Measurements from ENCODE around the gene ST3GAL6.
"Not testable (repeated sequence)": the region's sequence is repeated elsewhere in the genome, so short reads cannot be mapped to it uniquely, and the experiment has no call there.

The ST3GAL6 gene

GRCh38 chr3:98829246-98829832, 66.2 kb downstream of the ST3GAL6 start:
- Histone ChIP-seq H3K23ac (ENCODE audit: low read depth, low read length, poor library complexity) (no peak overlapping the region), H3K27me3 (ENCODE audit: control insufficient read depth in 3 of 3, insufficient read depth in 3 of 3, low read depth in 1 of 3, low read length in 3 of 3) (no peaks in the 10 kb centered on the region), H3K27ac (replicated peaks; ENCODE audit: low read length) (no peak overlapping the region), H2BK15ac (ENCODE audit: low read length) (no peak overlapping the region), H3K4me2 (ENCODE audit: insufficient read depth, low read length, poor library complexity, severe bottlenecking) (no peak overlapping the region), H3K4me3 (ENCODE audit: low read length in 2 of 2) (no peak overlapping the region), H3K14ac (ENCODE audit: low read length) (no peak overlapping the region), H3K4me1 (ENCODE audit: control insufficient read depth in 2 of 2, insufficient read depth in 1 of 2, low read depth in 1 of 2, low read length in 2 of 2) (no peaks in the 10 kb centered on the region), H2BK5ac (ENCODE audit: low read length) (no peak overlapping the region), H3K9ac (ENCODE audit: low read depth, low read length, poor library complexity) (no peak overlapping the region), H4K91ac (ENCODE audit: low read depth, low read length, poor library complexity) (no peak overlapping the region), H3K18ac (ENCODE audit: low read length) (no peak overlapping the region), H3K4ac (ENCODE audit: low read length) (no peak overlapping the region), H2AFZ (ENCODE audit: low read length) (no peak overlapping the region), H2AK5ac (ENCODE audit: low read depth, low read length) (no peak overlapping the region), H2BK120ac (ENCODE audit: low read depth, low read length) (no peak overlapping the region), H4K8ac (ENCODE audit: low read depth, low read length) (no peak overlapping the region), H3K36me3 (replicated peaks in 1 of 2; ENCODE audit: control insufficient read depth in 2 of 2, insufficient read depth in 2 of 2, low read length in 2 of 2) (peaks cover 8 to 30% of the 10 kb centered on the region in 2 donors), H3K9me3 (replicated peaks in 1 of 2; ENCODE audit: control insufficient read depth in 2 of 2, insufficient read depth in 1 of 2, low read depth in 1 of 2, low read length in 2 of 2) (peaks cover 6 to 29% of the 10 kb centered on the region in 2 donors), H3K79me1 (ENCODE audit: low read depth, low read length) (peaks cover 2% of the 10 kb centered on the region), H2BK12ac (ENCODE audit: low read length) (no peak overlapping the region)
- DNase-seq (ENCODE audit: low spot score): no peak
- no CpG with 5 or more reads among the region's 1 CpG for WGBS, 2 donors (ENCODE audit: extremely low coverage in 2 of 2, insufficient read length in 2 of 2, insufficient replicate concordance in 1 of 2)

- WGBS, 2 donors (ENCODE audit: extremely low coverage in 2 of 2, insufficient read length in 2 of 2, insufficient replicate concordance in 1 of 2): no CpG with 5 or more reads among the region's 5 CpGs
- H3K4me2 ChIP-seq (ENCODE audit: insufficient read depth, low read length, poor library complexity, severe bottlenecking); H3K14ac ChIP-seq (ENCODE audit: low read length): not testable (repeated sequence)
Observed at GRCh38 chr3:98831060-98831459, 67.9 kb downstream of the ST3GAL6 start.

GRCh38 chr3:98839846-98840245, 76.7 kb downstream of the ST3GAL6 start:
- Histone ChIP-seq H3K36me3 (replicated peaks in 1 of 2; ENCODE audit: control insufficient read depth in 2 of 2, insufficient read depth in 2 of 2, low read length in 2 of 2) (peaks cover 6 to 33% of the 10 kb centered on the region in 2 donors), H2BK5ac (ENCODE audit: low read length) (no peak overlapping the region), H4K91ac (ENCODE audit: low read depth, low read length, poor library complexity) (no peak overlapping the region), H3K9me3 (replicated peaks in 1 of 2; ENCODE audit: control insufficient read depth in 2 of 2, insufficient read depth in 1 of 2, low read depth in 1 of 2, low read length in 2 of 2) (peaks cover 1 to 11% of the 10 kb centered on the region in 2 donors), H3K14ac (ENCODE audit: low read length) (no peak overlapping the region), H2AK5ac (ENCODE audit: low read depth, low read length) (no peak overlapping the region), H3K4me3 (ENCODE audit: low read length in 2 of 2) (no peak overlapping the region), H3K18ac (ENCODE audit: low read length) (no peak overlapping the region), H4K8ac (ENCODE audit: low read depth, low read length) (no peak overlapping the region), H3K27me3 (ENCODE audit: control insufficient read depth in 3 of 3, insufficient read depth in 3 of 3, low read depth in 1 of 3, low read length in 3 of 3) (no peaks in the 10 kb centered on the region), H3K4me1 (ENCODE audit: control insufficient read depth in 2 of 2, insufficient read depth in 1 of 2, low read depth in 1 of 2, low read length in 2 of 2) (no peaks in the 10 kb centered on the region), H2BK120ac (ENCODE audit: low read depth, low read length) (no peak overlapping the region), H2BK12ac (ENCODE audit: low read length) (no peak overlapping the region), H2BK15ac (ENCODE audit: low read length) (no peak overlapping the region), H3K27ac (replicated peaks; ENCODE audit: low read length) (no peak overlapping the region), H3K79me1 (ENCODE audit: low read depth, low read length) (peaks cover 2% of the 10 kb centered on the region), H3K9ac (ENCODE audit: low read depth, low read length, poor library complexity) (no peak overlapping the region), H2AFZ (ENCODE audit: low read length) (no peak overlapping the region), H3K23ac (ENCODE audit: low read depth, low read length, poor library complexity) (no peak overlapping the region), H3K4me2 (ENCODE audit: insufficient read depth, low read length, poor library complexity, severe bottlenecking) (no peak overlapping the region), H3K4ac (ENCODE audit: low read length) (no peak overlapping the region)
- no peak for DNase-seq (ENCODE audit: low spot score)
- no CpG with 5 or more reads among the region's 3 CpGs for WGBS, 2 donors (ENCODE audit: extremely low coverage in 2 of 2, insufficient read length in 2 of 2, insufficient replicate concordance in 1 of 2)

More at GRCh38 chr3:98831060-98831459, 67.9 kb downstream of the ST3GAL6 start:
- H3K9ac ChIP-seq (ENCODE audit: low read depth, low read length, poor library complexity); H3K27ac ChIP-seq (replicated peaks; ENCODE audit: low read length); H2BK5ac ChIP-seq (ENCODE audit: low read length); H4K91ac ChIP-seq (ENCODE audit: low read depth, low read length, poor library complexity); H2BK120ac ChIP-seq (ENCODE audit: low read depth, low read length); H4K8ac ChIP-seq (ENCODE audit: low read depth, low read length); H2BK15ac ChIP-seq (ENCODE audit: low read length); H3K4me3 ChIP-seq (ENCODE audit: low read length in 2 of 2); H2BK12ac ChIP-seq (ENCODE audit: low read length); H3K79me1 ChIP-seq (ENCODE audit: low read depth, low read length); H3K18ac ChIP-seq (ENCODE audit: low read length); H3K23ac ChIP-seq (ENCODE audit: low read depth, low read length, poor library complexity); H2AK5ac ChIP-seq (ENCODE audit: low read depth, low read length); H3K27me3 ChIP-seq (ENCODE audit: control insufficient read depth in 3 of 3, insufficient read depth in 3 of 3, low read depth in 1 of 3, low read length in 3 of 3); DNase-seq (ENCODE audit: low spot score); H2AFZ ChIP-seq (ENCODE audit: low read length); H3K4me1 ChIP-seq (ENCODE audit: control insufficient read depth in 2 of 2, insufficient read depth in 1 of 2, low read depth in 1 of 2, low read length in 2 of 2); H3K4ac ChIP-seq (ENCODE audit: low read length): not testable (repeated sequence)
- Histone ChIP-seq H3K9me3 (replicated peaks in 1 of 2; ENCODE audit: control insufficient read depth in 2 of 2, insufficient read depth in 1 of 2, low read depth in 1 of 2, low read length in 2 of 2) (peaks cover 6 to 29% of the 10 kb centered on the region in 2 donors), H3K36me3 (replicated peaks in 1 of 2; ENCODE audit: control insufficient read depth in 2 of 2, insufficient read depth in 2 of 2, low read length in 2 of 2) (peaks cover 8 to 19% of the 10 kb centered on the region in 2 donors)

DNA sequence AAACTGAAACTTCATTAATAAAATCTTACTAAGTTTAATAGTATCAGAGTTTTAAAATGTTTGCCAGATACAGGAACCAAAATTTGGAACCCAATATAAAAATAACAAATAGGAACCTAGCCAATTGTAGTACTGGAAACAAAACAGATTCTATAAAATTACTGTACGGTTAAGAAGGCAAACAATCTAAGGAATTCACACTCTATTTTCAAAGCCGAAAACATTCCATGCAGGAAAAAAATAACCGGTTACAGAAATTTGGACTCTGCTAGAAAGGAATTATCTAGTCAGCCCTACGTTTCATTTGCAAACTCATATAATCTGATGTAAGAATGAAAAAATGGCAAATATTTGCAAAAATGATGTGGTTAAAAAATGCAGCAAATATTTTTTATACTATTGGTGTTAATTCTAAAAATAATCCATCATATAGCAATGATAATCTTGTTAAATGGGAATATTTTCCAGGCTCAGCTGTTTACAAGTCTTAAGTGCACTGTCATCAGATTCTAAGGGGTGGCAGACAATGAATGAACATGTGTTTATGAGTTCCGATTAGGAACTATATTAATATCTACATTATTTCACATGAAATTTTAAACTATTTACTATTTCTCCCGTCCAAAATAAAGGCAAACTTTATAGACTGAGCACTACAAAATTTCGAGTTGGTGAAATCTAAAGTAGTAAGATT, 80.3 kb downstream of the ST3GAL6 start:
- H2BK12ac ChIP-seq (ENCODE audit: low read length): no peak overlapping the region
- H3K27me3 ChIP-seq (ENCODE audit: control insufficient read depth in 3 of 3, insufficient read depth in 3 of 3, low read depth in 1 of 3, low read length in 3 of 3): no peaks in the 10 kb centered on the region
- H3K79me1 ChIP-seq (ENCODE audit: low read depth, low read length): peaks cover 2% of the 10 kb centered on the region
- no peak overlapping the region for H2AFZ ChIP-seq (ENCODE audit: low read length)
- no peaks in the 10 kb centered on the region for H3K4me1 ChIP-seq (ENCODE audit: control insufficient read depth in 2 of 2, insufficient read depth in 1 of 2, low read depth in 1 of 2, low read length in 2 of 2)
- no peak overlapping the region for H3K18ac ChIP-seq (ENCODE audit: low read length)
- no peak overlapping the region for H2BK120ac ChIP-seq (ENCODE audit: low read depth, low read length)
- no peak overlapping the region for H4K91ac ChIP-seq (ENCODE audit: low read depth, low read length, poor library complexity)
- no peak overlapping the region for H2AK5ac ChIP-seq (ENCODE audit: low read depth, low read length)
- no CpG with 5 or more reads among the region's 7 CpGs for WGBS, 2 donors (ENCODE audit: extremely low coverage in 2 of 2, insufficient read length in 2 of 2, insufficient replicate concordance in 1 of 2)
- no peak overlapping the region for H3K27ac ChIP-seq (replicated peaks; ENCODE audit: low read length)
- H3K23ac ChIP-seq (ENCODE audit: low read depth, low read length, poor library complexity): no peak overlapping the region
- no peak overlapping the region for H3K14ac ChIP-seq (ENCODE audit: low read length)
- peaks cover 1 to 16% of the 10 kb centered on the region in 2 donors for H3K9me3 ChIP-seq (replicated peaks in 1 of 2; ENCODE audit: control insufficient read depth in 2 of 2, insufficient read depth in 1 of 2, low read depth in 1 of 2, low read length in 2 of 2)
- no peak overlapping the region for H3K4me3 ChIP-seq (ENCODE audit: low read length in 2 of 2)
- H2BK15ac ChIP-seq (ENCODE audit: low read length): no peak overlapping the region
- H3K4me2 ChIP-seq (ENCODE audit: insufficient read depth, low read length, poor library complexity, severe bottlenecking): no peak overlapping the region
- no peak overlapping the region for H2BK5ac ChIP-seq (ENCODE audit: low read length)
- peaks cover 6 to 59% of the 10 kb centered on the region in 2 donors for H3K36me3 ChIP-seq (replicated peaks in 1 of 2; ENCODE audit: control insufficient read depth in 2 of 2, insufficient read depth in 2 of 2, low read length in 2 of 2)
- H3K9ac ChIP-seq (ENCODE audit: low read depth, low read length, poor library complexity): no peak overlapping the region
- no peak overlapping the region for H4K8ac ChIP-seq (ENCODE audit: low read depth, low read length)
- H3K4ac ChIP-seq (ENCODE audit: low read length): no peak overlapping the region
- DNase-seq (ENCODE audit: low spot score): no peak

Measured in neuronal stem cell (in vitro differentiated cells).